ENCODE data around the gene ADGRD1. TPM values are rescaled to one million over a fixed set of nuclear protein-coding genes. Genes with fewer than 3 reads are reported as not detected.
"Not testable (repeated sequence)": the region's sequence is repeated elsewhere in the genome, so short reads cannot be mapped to it uniquely, and the experiment has no call there.

ADGRD1 gene
- total RNA-seq, 3 donors from 2014 or later, result 0.45 TPM; not detected in 2

- no peak for ATAC-seq
- H3K9me3 Mint-ChIP-seq, result no peaks in the 10 kb centered on the region
- H3K27me3 Mint-ChIP-seq (ENCODE audit: low read depth), result peaks cover 50% of the 10 kb centered on the region
Measured at GRCh38 chr12:130929363-130929762, 24.3 kb upstream of the ADGRD1 start.

GRCh38 chr12:130932061-130932930 is 21.4 kb upstream of the ADGRD1 start:
- Mint-ChIP-seq H3K9me3 (peaks cover 10% of the 10 kb centered on the region), H3K27me3 (ENCODE audit: low read depth) (peaks cover 40% of the 10 kb centered on the region), H3K36me3 (ENCODE audit: insufficient read depth) (no peaks in the 10 kb centered on the region), H3K4me3 (no peak overlapping the region), H3K4me1 (ENCODE audit: low read depth) (no peaks in the 10 kb centered on the region)
- DNase-seq (no peak), ATAC-seq (no peak)

More at GRCh38 chr12:130929363-130929762, 24.3 kb upstream of the ADGRD1 start:
- Mint-ChIP-seq H3K4me3 (no peak overlapping the region), H3K4me1 (ENCODE audit: low read depth) (no peaks in the 10 kb centered on the region), H3K36me3 (ENCODE audit: insufficient read depth) (no peaks in the 10 kb centered on the region)
- DNase-seq, result no peak

- ATAC-seq (no peak), DNase-seq (no peak)
- H3K4me3 Mint-ChIP-seq, result no peak overlapping the region
- H3K9me3 Mint-ChIP-seq, result peaks cover 10% of the 10 kb centered on the region
- H3K27me3 Mint-ChIP-seq (ENCODE audit: low read depth), result peaks cover 35% of the 10 kb centered on the region
- no peaks in the 10 kb centered on the region for H3K4me1 Mint-ChIP-seq (ENCODE audit: low read depth)
- no peaks in the 10 kb centered on the region for H3K36me3 Mint-ChIP-seq (ENCODE audit: insufficient read depth)
Measured at GRCh38 chr12:130933269-130933995, 20.3 kb upstream of the ADGRD1 start.

GRCh38 chr12:130934753-130935152 is 19.0 kb upstream of the ADGRD1 start:
- H3K27me3 Mint-ChIP-seq (ENCODE audit: low read depth), result peaks cover 24% of the 10 kb centered on the region
- no peak overlapping the region for H3K4me3 Mint-ChIP-seq
- no peak for DNase-seq
- H3K9me3 Mint-ChIP-seq, result peaks cover 12% of the 10 kb centered on the region
- H3K36me3 Mint-ChIP-seq (ENCODE audit: insufficient read depth), result no peaks in the 10 kb centered on the region
- ATAC-seq, result no peak
- H3K4me1 Mint-ChIP-seq (ENCODE audit: low read depth), result no peaks in the 10 kb centered on the region

GRCh38 chr12:130936561-130936960 is 17.1 kb upstream of the ADGRD1 start:
- no peaks in the 10 kb centered on the region for H3K36me3 Mint-ChIP-seq (ENCODE audit: insufficient read depth)
- DNase-seq (no peak), ATAC-seq (no peak)
- H3K4me1 Mint-ChIP-seq (ENCODE audit: low read depth), result no peaks in the 10 kb centered on the region
- H3K4me3 Mint-ChIP-seq, result no peak overlapping the region
- H3K9me3 Mint-ChIP-seq, result peaks cover 20% of the 10 kb centered on the region
- peaks cover 18% of the 10 kb centered on the region for H3K27me3 Mint-ChIP-seq (ENCODE audit: low read depth)

GRCh38 chr12:130937063-130937462 is 16.6 kb upstream of the ADGRD1 start:
- Mint-ChIP-seq H3K4me1 (ENCODE audit: low read depth) (no peaks in the 10 kb centered on the region), H3K27me3 (ENCODE audit: low read depth) (peaks cover 18% of the 10 kb centered on the region), H3K4me3 (no peak overlapping the region), H3K9me3 (peaks cover 20% of the 10 kb centered on the region), H3K36me3 (ENCODE audit: insufficient read depth) (no peaks in the 10 kb centered on the region)
- DNase-seq (no peak), ATAC-seq (no peak)

- DNase-seq; ATAC-seq; H3K4me3 Mint-ChIP-seq; H3K36me3 Mint-ChIP-seq (ENCODE audit: insufficient read depth); H3K4me1 Mint-ChIP-seq (ENCODE audit: low read depth): not testable (repeated sequence)
- H3K9me3 Mint-ChIP-seq, result peaks cover 20% of the 10 kb centered on the region
- H3K27me3 Mint-ChIP-seq (ENCODE audit: low read depth), result peaks cover 14% of the 10 kb centered on the region
Measured at GRCh38 chr12:130937546-130937945, 16.2 kb upstream of the ADGRD1 start.

- DNase-seq, result no peak
- ATAC-seq, result no peak
- H3K27me3 Mint-ChIP-seq (ENCODE audit: low read depth), result peaks cover 11% of the 10 kb centered on the region
- H3K4me3 Mint-ChIP-seq, result no peak overlapping the region
- H3K9me3 Mint-ChIP-seq, result peaks cover 20% of the 10 kb centered on the region
- no peaks in the 10 kb centered on the region for H3K4me1 Mint-ChIP-seq (ENCODE audit: low read depth)
- no peaks in the 10 kb centered on the region for H3K36me3 Mint-ChIP-seq (ENCODE audit: insufficient read depth)
Measured at GRCh38 chr12:130938186-130938585, 15.5 kb upstream of the ADGRD1 start.

GRCh38 chr12:130944878-130945277 is 8.8 kb upstream of the ADGRD1 start:
- Mint-ChIP-seq H3K4me1 (ENCODE audit: low read depth) (no peaks in the 10 kb centered on the region), H3K27me3 (ENCODE audit: low read depth) (peaks cover 18% of the 10 kb centered on the region), H3K36me3 (ENCODE audit: insufficient read depth) (no peaks in the 10 kb centered on the region), H3K4me3 (no peak overlapping the region), H3K9me3 (peaks cover 25% of the 10 kb centered on the region)
- DNase-seq (no peak), ATAC-seq (no peak)

- DNase-seq (no peak), ATAC-seq (no peak)
- Mint-ChIP-seq H3K9me3 (peaks cover 18% of the 10 kb centered on the region), H3K27me3 (ENCODE audit: low read depth) (peaks cover 22% of the 10 kb centered on the region), H3K36me3 (ENCODE audit: insufficient read depth) (no peaks in the 10 kb centered on the region), H3K4me3 (no peak overlapping the region), H3K4me1 (ENCODE audit: low read depth) (no peaks in the 10 kb centered on the region)
Measured at GRCh38 chr12:130945786-130946492, 7.8 kb upstream of the ADGRD1 start.

GRCh38 chr12:130947028-130947613 is 6.6 kb upstream of the ADGRD1 start:
- Mint-ChIP-seq H3K4me1 (ENCODE audit: low read depth) (no peaks in the 10 kb centered on the region), H3K27me3 (ENCODE audit: low read depth) (peaks cover 22% of the 10 kb centered on the region), H3K36me3 (ENCODE audit: insufficient read depth) (no peaks in the 10 kb centered on the region), H3K4me3 (no peak overlapping the region), H3K9me3 (peaks cover 18% of the 10 kb centered on the region)
- ATAC-seq (no peak), DNase-seq (no peak)

GRCh38 chr12:130948136-130948535 is 5.6 kb upstream of the ADGRD1 start:
- peaks cover 28% of the 10 kb centered on the region for H3K27me3 Mint-ChIP-seq (ENCODE audit: low read depth)
- no peak for DNase-seq

GRCh38 chr12:130948751-130949150 is 5.0 kb upstream of the ADGRD1 start:
- no peaks in the 10 kb centered on the region for H3K4me1 Mint-ChIP-seq (ENCODE audit: low read depth)
- no peak for DNase-seq
- ATAC-seq, result no peak
- H3K27me3 Mint-ChIP-seq (ENCODE audit: low read depth), result peaks cover 34% of the 10 kb centered on the region
- peaks cover 18% of the 10 kb centered on the region for H3K9me3 Mint-ChIP-seq
- H3K4me3 Mint-ChIP-seq, result no peak overlapping the region
- no peaks in the 10 kb centered on the region for H3K36me3 Mint-ChIP-seq (ENCODE audit: insufficient read depth)

More at GRCh38 chr12:130948136-130948535, 5.6 kb upstream of the ADGRD1 start:
- H3K36me3 Mint-ChIP-seq (ENCODE audit: insufficient read depth), result no peaks in the 10 kb centered on the region
- peaks cover 18% of the 10 kb centered on the region for H3K9me3 Mint-ChIP-seq
- ATAC-seq, result no peak
- no peak overlapping the region for H3K4me3 Mint-ChIP-seq
- no peaks in the 10 kb centered on the region for H3K4me1 Mint-ChIP-seq (ENCODE audit: low read depth)

- Mint-ChIP-seq H3K36me3 (ENCODE audit: insufficient read depth) (no peaks in the 10 kb centered on the region), H3K9me3 (peaks cover 11% of the 10 kb centered on the region), H3K4me3 (no peak overlapping the region), H3K27me3 (ENCODE audit: low read depth) (peaks cover 35% of the 10 kb centered on the region), H3K4me1 (ENCODE audit: low read depth) (no peaks in the 10 kb centered on the region)
- DNase-seq (no peak), ATAC-seq (no peak)
Measured at GRCh38 chr12:130949806-130950205, 3.9 kb upstream of the ADGRD1 start.

All from activated T-cell treated with anti-CD3 and anti-CD28 coated beads, Interleukin-2, amount 50 U/mL, for 4 hours (primary cell).